Urothelium cell line (cell line): ENCODE data around the gene STK38L.

Source experiments
- DNase-seq: peaks from one replicate; pipeline ENCODE4 v3.0.0; 2011; ENCODE audit warnings: low spot score, mixed read lengths
- FAIRE-seq: peaks from 2 replicates; lab custom pipeline; 2011; peaks lifted over from hg19 to GRCh38; lab: Jason Lieb, UNC

The STK38L gene

GRCh38 chr12:27342536-27342935 lies 98.5 kb downstream of the STK38L start:
- FAIRE-seq (no peak), DNase-seq (no peak)

- peak; percentile 64 for DNase-seq
- FAIRE-seq: peak; percentile 48
Observed at GRCh38 chr12:27343255-27344000, 99.3 kb downstream of the STK38L start.

- no peak for DNase-seq
- no peak for FAIRE-seq
Observed at GRCh38 chr12:27344246-27344645, 100.2 kb downstream of the STK38L start.

GRCh38 chr12:27344760-27345159 lies 100.7 kb downstream of the STK38L start:
- DNase-seq (no peak), FAIRE-seq (no peak)

- no peak for FAIRE-seq
- DNase-seq: no peak
Observed at GRCh38 chr12:27345376-27345775, 101.3 kb downstream of the STK38L start.

- DNase-seq: no peak
- no peak for FAIRE-seq
Observed at GRCh38 chr12:27347779-27348178, 103.7 kb downstream of the STK38L start.

GRCh38 chr12:27351476-27351875 lies 107.4 kb downstream of the STK38L start:
- no peak for DNase-seq
- no peak for FAIRE-seq

- no peak for FAIRE-seq
- DNase-seq: no peak
Observed at GRCh38 chr12:27355486-27355885, 111.4 kb downstream of the STK38L start.

- DNase-seq (no peak), FAIRE-seq (no peak)
Observed at GRCh38 chr12:27355979-27356378, 111.9 kb downstream of the STK38L start.

- FAIRE-seq (no peak), DNase-seq (no peak)
Observed at GRCh38 chr12:27359578-27360340, 115.7 kb downstream of the STK38L start.

GRCh38 chr12:27361372-27361771 lies 117.3 kb downstream of the STK38L start:
- no peak for DNase-seq
- no peak for FAIRE-seq

GRCh38 chr12:27366621-27367020 lies 122.5 kb downstream of the STK38L start:
- DNase-seq: no peak
- FAIRE-seq: no peak

GRCh38 chr12:27367078-27367477 lies 123.0 kb downstream of the STK38L start:
- DNase-seq (no peak), FAIRE-seq (no peak)
